ENCODE results near the gene KBTBD3.
A peak's percentile ranks its signal among the peaks of the same experiment; 100 is the strongest.

KBTBD3 gene

GRCh38 chr11:106076919-106077608, at the start of gene KBTBD3:
KBTBD3 (minus strand) TSS chr11:106077347; CDS start chr11:106059097, 18,250 bp downstream.
- peaks cover 3% of the 10 kb centered on the region for H3K4me1 ChIP-seq (ENCODE audit: control insufficient read depth, insufficient read depth, low read length)
- H3K27ac ChIP-seq (ENCODE audit: low read depth, low read length) = peak within 1 kb of the TSS; percentile 96
- no peaks in the 10 kb centered on the region for H3K9me3 ChIP-seq (ENCODE audit: control insufficient read depth, insufficient read depth, low read length)
- H3K4me3 ChIP-seq (ENCODE audit: low read depth, low read length) = peak within 1 kb of the TSS; percentile 98
- peak within 1 kb of the TSS; percentile 98 for H3K9ac ChIP-seq (ENCODE audit: low read depth, low read length)
- H3K36me3 ChIP-seq (ENCODE audit: control insufficient read depth, insufficient read depth, low read length) = peaks cover 26% of the 10 kb centered on the region
- H3K27me3 ChIP-seq (ENCODE audit: control insufficient read depth, insufficient read depth, low read length) = no peaks in the 10 kb centered on the region

- Histone ChIP-seq H3K9me3 (ENCODE audit: control insufficient read depth, insufficient read depth, low read length) (no peaks in the 10 kb centered on the region), H3K9ac (ENCODE audit: low read depth, low read length) (no peak overlapping the region), H3K4me1 (ENCODE audit: control insufficient read depth, insufficient read depth, low read length) (no peaks in the 10 kb centered on the region), H3K27me3 (ENCODE audit: control insufficient read depth, insufficient read depth, low read length) (no peaks in the 10 kb centered on the region), H3K36me3 (ENCODE audit: control insufficient read depth, insufficient read depth, low read length) (no peaks in the 10 kb centered on the region), H3K4me3 (ENCODE audit: low read depth, low read length) (no peak overlapping the region), H3K27ac (ENCODE audit: low read depth, low read length) (no peak overlapping the region)
Observed at GRCh38 chr11:106121570-106122320, 44.6 kb upstream of the KBTBD3 start.

GRCh38 chr11:106105986-106106385, 28.8 kb upstream of the KBTBD3 start:
- no peak overlapping the region for H3K4me3 ChIP-seq (ENCODE audit: low read depth, low read length)

GRCh38 chr11:106101819-106102218, 24.7 kb upstream of the KBTBD3 start:
- Histone ChIP-seq H3K27me3 (ENCODE audit: control insufficient read depth, insufficient read depth, low read length) (no peaks in the 10 kb centered on the region), H3K4me3 (ENCODE audit: low read depth, low read length) (no peak overlapping the region), H3K27ac (ENCODE audit: low read depth, low read length) (no peak overlapping the region), H3K4me1 (ENCODE audit: control insufficient read depth, insufficient read depth, low read length) (peaks cover 7% of the 10 kb centered on the region; the same call in 1 of the 2 replicates), H3K9ac (ENCODE audit: low read depth, low read length) (no peak overlapping the region), H3K36me3 (ENCODE audit: control insufficient read depth, insufficient read depth, low read length) (peaks cover 21% of the 10 kb centered on the region), H3K9me3 (ENCODE audit: control insufficient read depth, insufficient read depth, low read length) (no peaks in the 10 kb centered on the region)

More at GRCh38 chr11:106105986-106106385, 28.8 kb upstream of the KBTBD3 start:
- H3K27me3 ChIP-seq (ENCODE audit: control insufficient read depth, insufficient read depth, low read length) = no peaks in the 10 kb centered on the region
- H3K9ac ChIP-seq (ENCODE audit: low read depth, low read length) = no peak overlapping the region
- no peaks in the 10 kb centered on the region for H3K36me3 ChIP-seq (ENCODE audit: control insufficient read depth, insufficient read depth, low read length)
- H3K9me3 ChIP-seq (ENCODE audit: control insufficient read depth, insufficient read depth, low read length) = no peaks in the 10 kb centered on the region
- peaks cover 6% of the 10 kb centered on the region; the same call in 1 of the 2 replicates for H3K4me1 ChIP-seq (ENCODE audit: control insufficient read depth, insufficient read depth, low read length)
- H3K27ac ChIP-seq (ENCODE audit: low read depth, low read length) = no peak overlapping the region

GRCh38 chr11:106101370-106101769, 24.2 kb upstream of the KBTBD3 start:
- Histone ChIP-seq H3K4me3 (ENCODE audit: low read depth, low read length) (no peak overlapping the region), H3K9ac (ENCODE audit: low read depth, low read length) (no peak overlapping the region), H3K27ac (ENCODE audit: low read depth, low read length) (no peak overlapping the region), H3K36me3 (ENCODE audit: control insufficient read depth, insufficient read depth, low read length) (peaks cover 26% of the 10 kb centered on the region), H3K27me3 (ENCODE audit: control insufficient read depth, insufficient read depth, low read length) (no peaks in the 10 kb centered on the region), H3K9me3 (ENCODE audit: control insufficient read depth, insufficient read depth, low read length) (no peaks in the 10 kb centered on the region), H3K4me1 (ENCODE audit: control insufficient read depth, insufficient read depth, low read length) (peaks cover 7% of the 10 kb centered on the region; the same call in 1 of the 2 replicates)

GRCh38 chr11:106098893-106099553, 21.9 kb upstream of the KBTBD3 start:
- H3K36me3 ChIP-seq (ENCODE audit: control insufficient read depth, insufficient read depth, low read length) = peaks cover 48% of the 10 kb centered on the region
- H3K27ac ChIP-seq (ENCODE audit: low read depth, low read length) = no peak overlapping the region
- H3K4me3 ChIP-seq (ENCODE audit: low read depth, low read length) = no peak overlapping the region
- no peak overlapping the region for H3K9ac ChIP-seq (ENCODE audit: low read depth, low read length)
- peaks cover 7% of the 10 kb centered on the region; the same call in 1 of the 2 replicates for H3K4me1 ChIP-seq (ENCODE audit: control insufficient read depth, insufficient read depth, low read length)
- H3K9me3 ChIP-seq (ENCODE audit: control insufficient read depth, insufficient read depth, low read length) = no peaks in the 10 kb centered on the region
- H3K27me3 ChIP-seq (ENCODE audit: control insufficient read depth, insufficient read depth, low read length) = no peaks in the 10 kb centered on the region

GRCh38 chr11:106092446-106092845, 15.3 kb upstream of the KBTBD3 start:
- no peak overlapping the region for H3K4me3 ChIP-seq (ENCODE audit: low read depth, low read length)
- H3K27me3 ChIP-seq (ENCODE audit: control insufficient read depth, insufficient read depth, low read length) = no peaks in the 10 kb centered on the region
- H3K9me3 ChIP-seq (ENCODE audit: control insufficient read depth, insufficient read depth, low read length) = no peaks in the 10 kb centered on the region
- peaks cover 87% of the 10 kb centered on the region for H3K36me3 ChIP-seq (ENCODE audit: control insufficient read depth, insufficient read depth, low read length)
- H3K4me1 ChIP-seq (ENCODE audit: control insufficient read depth, insufficient read depth, low read length) = no peaks in the 10 kb centered on the region
- H3K27ac ChIP-seq (ENCODE audit: low read depth, low read length) = no peak overlapping the region
- no peak overlapping the region for H3K9ac ChIP-seq (ENCODE audit: low read depth, low read length)

GRCh38 chr11:106091480-106092123, 14.5 kb upstream of the KBTBD3 start:
- H3K27ac ChIP-seq (ENCODE audit: low read depth, low read length) = no peak overlapping the region
- no peaks in the 10 kb centered on the region for H3K9me3 ChIP-seq (ENCODE audit: control insufficient read depth, insufficient read depth, low read length)
- H3K9ac ChIP-seq (ENCODE audit: low read depth, low read length) = no peak overlapping the region
- no peak overlapping the region for H3K4me3 ChIP-seq (ENCODE audit: low read depth, low read length)
- no peaks in the 10 kb centered on the region for H3K4me1 ChIP-seq (ENCODE audit: control insufficient read depth, insufficient read depth, low read length)
- peaks cover 82% of the 10 kb centered on the region for H3K36me3 ChIP-seq (ENCODE audit: control insufficient read depth, insufficient read depth, low read length)
- H3K27me3 ChIP-seq (ENCODE audit: control insufficient read depth, insufficient read depth, low read length) = no peaks in the 10 kb centered on the region

- H3K9me3 ChIP-seq (ENCODE audit: control insufficient read depth, insufficient read depth, low read length) = no peaks in the 10 kb centered on the region
- no peak overlapping the region for H3K9ac ChIP-seq (ENCODE audit: low read depth, low read length)
- peaks cover 69% of the 10 kb centered on the region for H3K36me3 ChIP-seq (ENCODE audit: control insufficient read depth, insufficient read depth, low read length)
- H3K27me3 ChIP-seq (ENCODE audit: control insufficient read depth, insufficient read depth, low read length) = no peaks in the 10 kb centered on the region
- no peaks in the 10 kb centered on the region for H3K4me1 ChIP-seq (ENCODE audit: control insufficient read depth, insufficient read depth, low read length)
- no peak overlapping the region for H3K27ac ChIP-seq (ENCODE audit: low read depth, low read length)
- no peak overlapping the region for H3K4me3 ChIP-seq (ENCODE audit: low read depth, low read length)
Observed at GRCh38 chr11:106088896-106089295, 11.7 kb upstream of the KBTBD3 start.

- H3K36me3 ChIP-seq (ENCODE audit: control insufficient read depth, insufficient read depth, low read length) = peaks cover 69% of the 10 kb centered on the region
- no peak overlapping the region for H3K4me3 ChIP-seq (ENCODE audit: low read depth, low read length)
Observed at GRCh38 chr11:106087815-106088435, 10.8 kb upstream of the KBTBD3 start.

More at GRCh38 chr11:106087815-106088435, 10.8 kb upstream of the KBTBD3 start:
- Histone ChIP-seq H3K9ac (ENCODE audit: low read depth, low read length) (no peak overlapping the region), H3K27me3 (ENCODE audit: control insufficient read depth, insufficient read depth, low read length) (no peaks in the 10 kb centered on the region), H3K4me1 (ENCODE audit: control insufficient read depth, insufficient read depth, low read length) (no peaks in the 10 kb centered on the region), H3K27ac (ENCODE audit: low read depth, low read length) (no peak overlapping the region), H3K9me3 (ENCODE audit: control insufficient read depth, insufficient read depth, low read length) (no peaks in the 10 kb centered on the region)

Data from HUES48 (cell line).